ENCODE data around the gene ARHGEF3. TPM values are rescaled to one million over a fixed set of nuclear protein-coding genes. Genes with fewer than 3 reads are reported as not detected.

The ARHGEF3 gene, protein sequence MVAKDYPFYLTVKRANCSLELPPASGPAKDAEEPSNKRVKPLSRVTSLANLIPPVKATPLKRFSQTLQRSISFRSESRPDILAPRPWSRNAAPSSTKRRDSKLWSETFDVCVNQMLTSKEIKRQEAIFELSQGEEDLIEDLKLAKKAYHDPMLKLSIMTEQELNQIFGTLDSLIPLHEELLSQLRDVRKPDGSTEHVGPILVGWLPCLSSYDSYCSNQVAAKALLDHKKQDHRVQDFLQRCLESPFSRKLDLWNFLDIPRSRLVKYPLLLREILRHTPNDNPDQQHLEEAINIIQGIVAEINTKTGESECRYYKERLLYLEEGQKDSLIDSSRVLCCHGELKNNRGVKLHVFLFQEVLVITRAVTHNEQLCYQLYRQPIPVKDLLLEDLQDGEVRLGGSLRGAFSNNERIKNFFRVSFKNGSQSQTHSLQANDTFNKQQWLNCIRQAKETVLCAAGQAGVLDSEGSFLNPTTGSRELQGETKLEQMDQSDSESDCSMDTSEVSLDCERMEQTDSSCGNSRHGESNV
- total RNA-seq: 10 to 100 TPM; 15.9 to 79.4 (median 44.8) TPM

DNA sequence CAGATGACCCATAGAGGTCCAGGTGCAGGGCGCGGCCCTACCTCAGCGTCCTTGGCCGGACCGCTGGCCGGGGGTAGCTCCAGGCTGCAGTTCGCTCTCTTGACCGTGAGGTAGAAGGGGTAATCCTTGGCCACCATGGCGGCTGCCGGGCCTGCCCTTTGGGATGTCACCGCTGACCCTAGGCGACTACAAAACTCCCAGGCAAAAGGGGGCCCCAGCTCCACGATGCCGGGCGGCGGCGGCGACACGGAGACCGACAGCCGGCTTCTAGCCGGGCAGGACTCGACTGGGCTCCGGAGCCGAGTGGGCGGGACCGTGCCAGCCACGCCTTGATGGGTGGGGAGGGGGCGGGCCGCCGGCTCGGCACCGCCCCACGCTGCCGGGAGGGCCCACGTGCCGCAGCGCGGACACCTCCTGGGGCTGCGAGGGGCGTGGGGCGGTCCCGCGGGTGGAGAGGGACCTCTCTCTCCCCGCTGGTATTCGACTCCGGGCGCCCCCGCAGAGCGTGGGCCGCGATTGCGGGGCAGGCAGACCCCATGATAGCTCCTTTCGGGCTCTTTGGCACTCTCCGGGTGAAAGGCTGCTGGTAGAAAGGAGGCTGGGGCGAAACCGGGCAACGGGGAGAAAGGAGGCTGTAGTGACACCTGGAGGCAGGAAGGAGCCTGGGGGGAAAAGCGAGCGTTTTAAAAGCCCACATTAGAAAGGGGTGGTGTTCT lies at the start of gene ARHGEF3:
Gene ARHGEF3 (minus strand): TSS at position 288 of the 716 bp plus-strand sequence. CDS start 151 bp downstream, at position 137.
- Histone ChIP-seq H3K9me3 (no peaks in the 10 kb centered on the region), H3K27me3 (no peaks in the 10 kb centered on the region), H3K4me3 (peak within 1 kb of the TSS; percentile 69 to 81), H3K27ac (peak within 1 kb of the TSS; percentile 78 to 82), H3K4me1 (no peaks in the 10 kb centered on the region), H3K36me3 (no peaks in the 10 kb centered on the region)
- peak; percentile 83 to 87 for DNase-seq
- TF ChIP-seq, protein P1, sequence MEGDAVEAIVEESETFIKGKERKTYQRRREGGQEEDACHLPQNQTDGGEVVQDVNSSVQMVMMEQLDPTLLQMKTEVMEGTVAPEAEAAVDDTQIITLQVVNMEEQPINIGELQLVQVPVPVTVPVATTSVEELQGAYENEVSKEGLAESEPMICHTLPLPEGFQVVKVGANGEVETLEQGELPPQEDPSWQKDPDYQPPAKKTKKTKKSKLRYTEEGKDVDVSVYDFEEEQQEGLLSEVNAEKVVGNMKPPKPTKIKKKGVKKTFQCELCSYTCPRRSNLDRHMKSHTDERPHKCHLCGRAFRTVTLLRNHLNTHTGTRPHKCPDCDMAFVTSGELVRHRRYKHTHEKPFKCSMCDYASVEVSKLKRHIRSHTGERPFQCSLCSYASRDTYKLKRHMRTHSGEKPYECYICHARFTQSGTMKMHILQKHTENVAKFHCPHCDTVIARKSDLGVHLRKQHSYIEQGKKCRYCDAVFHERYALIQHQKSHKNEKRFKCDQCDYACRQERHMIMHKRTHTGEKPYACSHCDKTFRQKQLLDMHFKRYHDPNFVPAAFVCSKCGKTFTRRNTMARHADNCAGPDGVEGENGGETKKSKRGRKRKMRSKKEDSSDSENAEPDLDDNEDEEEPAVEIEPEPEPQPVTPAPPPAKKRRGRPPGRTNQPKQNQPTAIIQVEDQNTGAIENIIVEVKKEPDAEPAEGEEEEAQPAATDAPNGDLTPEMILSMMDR (IDR thresholded peaks at IDR 0.05): peak; percentile 39 to 55 (median 48)
- TF ChIP-seq POLR2A (IDR thresholded peaks at IDR 0.05): peak; percentile 85 to 90
- intact Hi-C loops (cut with DNase I; ENCODE audit: low total_unique reads): loop anchor here (5.0 to 10.0 kb wide), 2 partner anchors 100 to 183 kb away; no protein-coding TSS in a partner anchor

DNA sequence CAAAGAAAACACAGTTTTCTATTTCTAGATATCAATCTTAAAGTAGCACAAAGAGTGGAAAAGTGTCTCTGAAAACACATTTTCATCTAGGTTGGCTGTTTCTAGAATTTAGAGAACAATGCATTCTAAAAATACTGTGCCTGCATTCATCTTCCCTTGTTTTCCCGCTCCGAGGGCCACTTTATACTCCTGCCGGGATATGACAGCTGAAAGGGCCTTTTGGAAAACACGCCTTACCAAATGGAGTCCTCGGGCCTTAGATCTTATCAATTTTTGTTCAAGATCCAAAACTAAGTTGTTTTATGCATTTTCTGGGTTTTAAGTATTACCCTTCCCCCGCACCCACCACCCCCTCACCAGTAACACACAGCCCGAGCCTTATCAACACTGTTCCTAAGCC lies 47.9 kb upstream of the ARHGEF3 start:
- Histone ChIP-seq H3K4me3 (no peak overlapping the region), H3K9me3 (no peaks in the 10 kb centered on the region), H3K36me3 (no peaks in the 10 kb centered on the region), H3K27me3 (no peaks in the 10 kb centered on the region), H3K4me1 (no peaks in the 10 kb centered on the region), H3K27ac (peak overlapping the region in 1 of 2 donors; percentile 56)
- no peak for DNase-seq
- TF ChIP-seq POLR2A (IDR thresholded peaks at IDR 0.05): no peak
- intact Hi-C loops (cut with DNase I; ENCODE audit: low total_unique reads): no loop called here

DNA sequence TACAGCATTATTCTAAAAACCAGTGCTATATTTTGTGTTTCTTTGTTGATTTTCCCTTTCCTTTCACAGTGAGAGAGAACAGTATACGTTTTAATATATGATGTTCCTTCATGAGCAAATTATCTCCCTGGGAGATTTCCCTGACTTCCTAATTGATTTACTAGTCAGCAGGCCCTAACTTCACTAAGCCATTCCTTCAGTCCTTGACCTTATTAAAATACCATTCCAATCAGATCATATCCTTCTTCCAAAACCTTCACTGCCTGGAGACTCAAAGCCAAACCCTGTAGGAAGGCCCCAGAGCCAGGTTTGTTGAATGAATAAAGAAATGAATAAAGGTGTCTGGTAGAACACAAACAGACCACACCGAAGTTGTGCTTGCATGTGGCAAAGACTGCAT lies 43.8 kb upstream of the ARHGEF3 start:
- intact Hi-C loops (cut with DNase I; ENCODE audit: low total_unique reads): no loop called here
- no peaks in the 10 kb centered on the region for H3K4me1 ChIP-seq
- H3K9me3 ChIP-seq: no peaks in the 10 kb centered on the region
- H3K36me3 ChIP-seq: no peaks in the 10 kb centered on the region
- no peak overlapping the region for H3K4me3 ChIP-seq
- no peak overlapping the region for H3K27ac ChIP-seq
- H3K27me3 ChIP-seq: no peaks in the 10 kb centered on the region
- no peak for DNase-seq
- TF ChIP-seq, protein P1 (IDR thresholded peaks at IDR 0.05): no peak
- no peak for TF ChIP-seq POLR2A (IDR thresholded peaks at IDR 0.05)

DNA sequence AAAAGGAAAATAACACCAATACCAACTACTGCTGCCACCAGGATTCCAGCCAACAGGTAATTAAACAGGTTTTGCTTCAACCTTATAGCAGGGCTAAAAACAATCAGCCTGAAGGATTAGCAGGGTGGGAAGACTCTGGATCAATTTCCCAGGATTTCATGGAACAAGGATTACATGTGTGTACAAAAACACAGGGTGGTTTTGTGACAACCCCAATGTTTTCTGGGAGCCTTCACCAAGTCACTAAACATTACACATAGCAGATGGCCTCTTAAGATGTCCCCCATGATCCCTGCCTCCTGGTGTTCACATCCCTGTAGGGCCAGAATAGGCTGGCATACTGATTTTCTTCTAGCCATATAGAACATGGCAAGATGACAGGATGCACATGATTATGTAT lies 42.8 kb upstream of the ARHGEF3 start:
- intact Hi-C loops (cut with DNase I; ENCODE audit: low total_unique reads): no loop called here
- no peak for DNase-seq
- Histone ChIP-seq H3K27ac (no peak overlapping the region), H3K9me3 (no peaks in the 10 kb centered on the region), H3K4me1 (no peaks in the 10 kb centered on the region), H3K27me3 (no peaks in the 10 kb centered on the region), H3K4me3 (no peak overlapping the region), H3K36me3 (no peaks in the 10 kb centered on the region)
- no peak for TF ChIP-seq POLR2A (IDR thresholded peaks at IDR 0.05)
- TF ChIP-seq, protein P1 (IDR thresholded peaks at IDR 0.05): no peak

DNA sequence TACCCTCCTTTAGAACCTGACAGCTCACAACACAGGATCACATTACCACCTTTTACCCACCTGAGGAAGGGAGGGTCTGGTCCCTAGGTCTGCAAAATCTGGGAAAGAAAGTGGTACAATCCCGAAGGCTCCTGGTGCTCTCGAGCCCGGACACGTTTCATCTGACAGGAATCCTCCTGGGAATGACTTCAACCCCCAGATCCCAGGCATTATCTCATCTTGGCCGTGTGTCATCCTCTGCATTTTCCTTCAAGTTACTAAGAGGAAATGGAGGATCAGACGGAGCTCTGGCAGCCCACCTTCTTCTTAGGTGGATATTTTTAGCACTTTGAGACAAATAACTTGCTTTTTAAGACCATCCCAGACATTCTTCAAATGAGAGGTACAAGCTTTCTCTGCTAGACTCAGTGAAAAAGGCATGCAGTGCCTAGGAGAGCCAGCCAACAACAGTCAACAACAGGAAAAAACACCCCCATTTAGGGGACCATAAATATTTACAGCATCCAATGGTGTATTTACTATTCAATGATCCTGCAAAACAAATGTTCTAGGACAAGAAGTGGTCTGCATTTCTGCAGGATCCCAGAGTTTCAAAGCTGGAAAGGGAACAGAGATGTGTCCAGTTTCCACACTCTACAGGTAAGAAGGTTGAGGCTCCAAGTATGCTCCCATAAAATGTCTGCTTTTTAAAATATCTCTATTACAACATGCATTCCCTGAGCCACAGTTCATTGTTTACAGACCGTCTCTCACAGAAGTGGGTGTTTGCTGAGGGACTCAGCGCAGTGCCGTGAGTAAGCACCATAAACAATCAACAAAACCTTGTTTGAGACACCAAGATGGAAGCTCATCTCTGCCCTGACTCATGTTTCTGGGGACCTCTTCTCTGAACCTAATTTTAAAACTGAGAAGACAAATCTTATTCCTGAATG lies 38.3 kb upstream of the ARHGEF3 start:
- H3K27me3 ChIP-seq: no peaks in the 10 kb centered on the region
- intact Hi-C loops (cut with DNase I; ENCODE audit: low total_unique reads): no loop called here
- H3K36me3 ChIP-seq: no peaks in the 10 kb centered on the region
- TF ChIP-seq, protein P1 (IDR thresholded peaks at IDR 0.05): no peak
- no peak for TF ChIP-seq POLR2A (IDR thresholded peaks at IDR 0.05)
- H3K4me1 ChIP-seq: no peaks in the 10 kb centered on the region
- H3K4me3 ChIP-seq: no peak overlapping the region
- DNase-seq: peak in 1 of 2 donors; percentile 49
- peak overlapping the region; percentile 55 to 66 for H3K27ac ChIP-seq
- H3K9me3 ChIP-seq: no peaks in the 10 kb centered on the region

All from uterus (tissue), 4 donors.